HG03064 (cell line): ENCODE measurements around the gene KRTAP9-2.
"Not testable (repeated sequence)": the region's sequence is repeated elsewhere in the genome, so short reads cannot be mapped to it uniquely, and the experiment has no call there.

Experiments
- ATAC-seq: cut with Tn5 transposase; IDR thresholded peaks from one replicate; pipeline ENCODE4 v1.9.1; 2021; ENCODE audit warnings: low read depth; ENCODE audit not compliant: unreplicated experiment

KRTAP9-2 gene

DNA sequence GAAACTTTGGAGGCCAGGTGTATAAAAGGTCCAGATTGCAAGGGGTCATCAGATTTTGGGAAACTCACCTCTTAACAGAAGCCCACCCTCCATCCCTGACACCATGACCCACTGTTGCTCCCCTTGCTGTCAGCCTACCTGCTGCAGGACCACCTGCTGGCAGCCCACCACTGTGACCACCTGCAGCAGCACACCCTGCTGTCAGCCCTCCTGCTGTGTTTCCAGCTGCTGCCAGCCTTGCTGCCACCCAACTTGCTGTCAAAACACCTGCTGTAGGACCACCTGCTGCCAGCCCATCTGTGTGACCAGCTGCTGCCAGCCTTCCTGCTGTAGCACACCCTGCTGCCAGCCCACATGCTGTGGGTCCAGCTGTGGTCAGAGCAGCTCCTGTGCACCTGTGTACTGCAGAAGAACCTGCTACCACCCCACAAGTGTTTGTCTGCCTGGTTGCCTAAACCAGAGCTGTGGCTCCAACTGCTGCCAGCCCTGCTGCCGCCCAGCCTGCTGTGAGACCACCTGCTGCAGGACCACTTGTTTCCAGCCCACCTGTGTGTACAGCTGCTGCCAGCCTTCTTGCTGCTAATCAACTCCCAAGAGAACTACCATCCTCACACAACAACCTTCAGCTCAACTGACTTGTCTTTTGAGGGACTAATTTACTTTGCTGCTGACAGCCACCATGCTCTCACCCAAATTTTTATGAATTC is 6.1 kb downstream of the KRTAP9-2 start, which contains the start of gene KRTAP9-3:
KRTAP9-3 (plus strand) TSS at position 51 of the 707 bp plus-strand sequence; CDS start at position 104, 53 bp downstream.
- ATAC-seq: not testable (repeated sequence)

DNA sequence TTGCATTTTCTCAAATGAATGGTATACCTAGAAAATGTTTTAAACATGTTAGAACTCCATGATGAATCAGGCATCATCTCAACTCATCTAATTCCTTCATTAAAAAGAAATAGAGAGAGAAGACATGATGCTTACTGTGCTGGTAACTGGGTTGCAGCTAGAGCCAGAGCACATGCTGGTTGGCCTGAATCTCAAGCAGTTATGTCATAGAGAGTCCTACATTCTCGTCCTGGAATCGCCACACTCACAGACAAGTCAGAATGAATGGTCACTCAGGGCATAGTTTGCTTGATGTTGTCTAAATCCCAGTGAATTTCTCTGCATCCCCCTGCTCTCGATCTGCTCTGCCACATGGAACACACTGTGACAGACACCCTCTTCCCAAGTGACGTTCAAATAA is 10.7 kb downstream of the KRTAP9-2 start:
- ATAC-seq: not testable (repeated sequence)

DNA sequence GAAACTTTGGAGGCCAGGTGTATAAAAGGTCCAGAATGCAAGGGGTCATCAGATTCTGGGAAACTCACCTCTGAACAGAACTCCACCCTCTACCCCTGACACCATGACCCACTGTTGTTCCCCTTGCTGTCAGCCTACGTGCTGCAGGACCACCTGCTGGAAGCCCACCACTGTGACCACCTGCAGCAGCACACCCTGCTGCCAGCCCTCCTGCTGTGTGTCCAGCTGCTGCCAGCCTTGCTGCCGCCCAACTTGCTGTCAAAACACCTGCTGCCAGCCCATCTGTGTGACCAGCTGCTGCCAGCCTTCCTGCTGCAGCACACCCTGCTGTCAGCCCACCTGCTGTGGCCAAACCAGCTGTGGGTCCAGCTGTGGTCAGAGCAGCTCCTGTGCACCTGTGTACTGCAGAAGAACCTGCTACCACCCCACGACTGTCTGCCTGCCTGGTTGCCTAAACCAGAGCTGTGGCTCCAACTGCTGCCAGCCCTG is 11.5 kb downstream of the KRTAP9-2 start, which contains the start of gene KRTAP9-8:
KRTAP9-8 (plus strand) TSS at position 51 of the 489 bp plus-strand sequence; CDS start at position 104, 53 bp downstream.
- not testable (repeated sequence) for ATAC-seq

DNA sequence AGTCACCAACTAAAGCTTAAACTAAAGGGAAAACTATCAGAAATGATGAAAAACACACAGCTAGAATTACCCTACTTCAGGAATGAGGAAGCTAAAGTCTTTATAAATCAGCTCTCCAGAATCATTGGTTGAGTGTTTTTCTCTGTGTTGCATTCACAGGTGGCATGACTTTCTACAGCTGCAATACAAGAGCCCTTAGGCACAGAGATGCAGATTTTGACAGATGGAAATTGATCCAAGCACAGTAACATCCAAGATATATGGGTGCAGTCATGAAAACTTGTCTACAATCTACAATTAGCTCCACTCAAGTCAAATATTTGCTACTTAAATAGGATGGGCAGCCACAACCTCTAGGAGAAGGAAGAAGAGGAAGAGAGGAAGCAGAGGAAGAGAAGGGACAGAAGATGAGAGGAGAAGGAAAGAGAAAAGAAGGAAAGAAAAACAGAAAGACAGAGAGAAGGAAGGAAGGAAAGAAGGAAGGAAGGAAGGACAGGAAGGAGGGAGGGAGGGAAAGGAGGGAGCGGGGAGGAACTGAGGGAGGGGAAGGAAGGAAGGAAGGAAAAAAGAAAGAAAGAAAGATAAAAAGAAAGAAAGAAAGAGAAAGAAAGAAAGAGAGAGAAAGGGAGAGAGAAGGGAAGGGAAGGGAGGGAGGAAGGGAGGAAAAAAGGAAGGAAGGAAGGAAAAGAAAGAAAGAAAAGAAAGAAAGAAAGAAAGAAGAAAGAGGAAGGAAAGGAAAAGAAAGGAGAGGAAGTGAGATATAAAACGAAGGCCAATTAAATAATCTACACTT is 20.7 kb downstream of the KRTAP9-2 start:
- not testable (repeated sequence) for ATAC-seq

DNA sequence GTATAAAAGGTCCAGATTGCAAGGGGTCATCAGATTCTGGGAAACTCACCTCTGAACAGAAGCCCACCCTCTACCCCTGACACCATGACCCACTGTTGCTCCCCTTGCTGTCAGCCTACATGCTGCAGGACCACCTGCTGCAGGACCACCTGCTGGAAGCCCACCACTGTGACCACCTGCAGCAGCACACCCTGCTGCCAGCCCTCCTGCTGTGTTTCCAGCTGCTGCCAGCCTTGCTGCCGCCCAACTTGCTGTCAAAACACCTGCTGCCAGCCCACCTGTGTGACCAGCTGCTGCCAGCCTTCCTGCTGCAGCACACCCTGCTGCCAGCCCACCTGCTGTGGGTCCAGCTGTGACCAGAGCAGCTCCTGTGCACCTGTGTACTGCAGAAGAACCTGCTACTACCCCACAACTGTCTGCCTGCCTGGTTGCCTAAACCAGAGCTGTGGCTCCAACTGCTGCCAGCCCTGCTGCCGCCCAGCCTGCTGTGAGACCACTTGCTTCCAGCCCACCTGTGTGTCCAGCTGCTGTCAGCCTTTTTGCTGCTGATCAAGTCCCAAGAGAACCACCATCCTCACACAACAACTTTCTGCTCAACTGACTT is 23.3 kb downstream of the KRTAP9-2 start, which contains the start of gene KRTAP9-4:
KRTAP9-4 (plus strand) TSS at position 51 of the 604 bp plus-strand sequence; CDS start at position 85, 34 bp downstream.
- ATAC-seq: not testable (repeated sequence)

DNA sequence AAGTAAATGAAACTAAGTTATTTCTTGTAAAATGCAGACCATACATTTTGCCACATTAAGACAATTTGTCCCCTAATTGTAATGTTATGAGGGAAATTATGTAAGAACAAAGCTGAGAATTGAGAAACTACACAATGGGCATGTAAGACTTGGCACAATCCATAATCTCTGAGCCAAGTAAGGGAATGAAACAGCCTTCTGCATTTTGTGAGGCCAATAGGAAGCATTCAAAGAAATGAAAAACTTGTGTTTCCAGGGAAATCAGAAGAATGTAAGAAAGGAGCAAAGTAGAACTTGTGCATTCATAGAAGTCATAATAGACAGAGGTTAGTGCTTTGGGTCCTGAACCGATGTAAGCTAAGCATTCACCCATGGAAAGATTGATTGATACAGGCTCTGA is 24.8 kb downstream of the KRTAP9-2 start:
- no peak for ATAC-seq

DNA sequence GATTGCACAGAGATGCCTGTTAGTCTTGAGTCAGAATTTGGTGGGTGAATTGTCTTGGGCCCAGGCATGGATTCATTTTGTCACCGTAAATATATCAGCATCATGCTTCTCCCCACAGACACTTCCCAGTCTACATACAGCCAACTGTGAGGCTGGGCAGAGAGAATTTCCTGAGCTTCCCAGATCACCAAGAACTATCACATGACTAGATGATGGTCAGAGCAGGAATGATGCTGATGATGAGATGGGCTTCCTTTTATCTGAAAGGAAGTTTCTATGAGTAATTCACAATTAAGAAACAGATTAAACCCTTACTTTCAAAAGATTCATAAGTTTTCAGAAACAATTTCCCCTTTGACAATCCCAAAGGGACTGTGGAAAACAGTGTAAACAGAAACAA is 28.4 kb downstream of the KRTAP9-2 start:
- ATAC-seq: no peak

DNA sequence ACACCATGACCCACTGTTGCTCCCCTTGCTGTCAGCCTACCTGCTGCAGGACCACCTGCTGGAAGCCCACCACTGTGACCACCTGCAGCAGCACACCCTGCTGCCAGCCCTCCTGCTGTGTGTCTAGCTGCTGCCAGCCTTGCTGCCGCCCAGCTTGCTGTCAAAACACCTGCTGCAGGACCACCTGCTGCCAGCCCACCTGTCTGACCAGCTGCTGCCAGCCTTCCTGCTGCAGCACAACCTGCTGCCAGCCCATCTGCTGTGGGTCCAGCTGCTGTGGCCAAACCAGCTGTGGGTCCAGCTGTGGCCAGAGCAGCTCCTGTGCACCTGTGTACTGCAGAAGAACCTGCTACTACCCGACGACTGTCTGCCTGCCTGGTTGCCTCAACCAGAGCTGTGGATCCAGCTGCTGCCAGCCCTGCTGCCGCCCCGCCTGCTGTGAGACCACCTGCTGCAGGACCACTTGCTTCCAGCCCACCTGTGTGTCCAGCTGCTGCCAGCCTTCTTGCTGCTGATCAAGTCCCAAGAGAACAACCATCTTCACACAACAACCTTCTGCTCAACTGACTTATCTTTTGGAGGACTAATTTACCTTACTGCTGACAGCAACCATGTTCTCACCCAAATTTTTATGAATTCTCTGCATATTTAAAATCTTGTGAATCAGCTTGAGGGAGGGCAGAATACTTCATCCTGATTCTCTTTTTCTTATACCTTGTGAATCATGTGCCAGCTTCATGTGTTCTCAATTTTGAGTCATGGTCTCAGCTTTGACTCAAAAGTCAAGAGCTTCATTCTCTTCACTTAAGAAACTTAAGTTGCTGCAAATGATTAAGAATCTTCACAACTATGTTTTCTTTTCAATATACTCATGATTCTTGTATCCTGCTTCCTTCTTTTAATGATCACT is 29.2 kb downstream of the KRTAP9-2 start, which contains the start of gene KRTAP9-9:
KRTAP9-9 (plus strand) TSS at position 4 of the 910 bp plus-strand sequence.
- not testable (repeated sequence) for ATAC-seq

DNA sequence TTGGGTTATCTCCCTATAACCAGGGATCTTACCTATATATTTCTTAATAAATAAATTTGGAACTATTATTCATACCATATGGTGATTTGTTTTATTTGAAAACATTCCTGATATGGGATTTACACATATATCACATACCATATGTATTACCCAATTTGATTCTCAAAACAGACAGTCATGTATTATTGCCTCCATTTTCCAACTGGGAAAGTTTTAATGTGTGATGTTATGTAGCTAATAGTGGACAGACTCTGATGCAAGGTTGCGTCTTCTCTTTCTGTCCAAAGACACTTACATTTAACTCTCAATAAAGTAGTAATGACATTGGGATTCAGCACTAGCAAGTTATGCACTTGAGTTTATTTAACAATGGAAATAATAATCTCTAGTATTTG is 29.8 kb downstream of the KRTAP9-2 start:
- no peak for ATAC-seq

DNA sequence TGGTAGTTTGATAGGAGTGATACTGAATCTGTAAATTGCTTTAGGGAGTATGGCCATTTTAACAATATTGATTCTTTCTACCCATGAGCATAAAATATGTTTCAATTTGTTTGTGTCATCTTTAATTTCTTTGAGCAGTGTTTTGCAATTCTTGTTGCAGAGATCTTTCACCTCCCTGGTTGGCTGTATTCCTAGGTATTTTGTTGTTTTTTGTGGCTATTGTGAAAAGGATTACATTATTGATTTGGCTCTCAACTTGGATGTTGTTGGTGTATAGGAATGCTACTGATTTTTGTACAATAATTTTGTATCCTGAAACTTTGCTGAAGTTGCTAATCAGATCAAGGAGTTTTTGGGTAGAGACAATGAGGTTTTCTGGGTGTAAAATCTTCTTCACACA is 32.0 kb downstream of the KRTAP9-2 start:
- no peak for ATAC-seq

DNA sequence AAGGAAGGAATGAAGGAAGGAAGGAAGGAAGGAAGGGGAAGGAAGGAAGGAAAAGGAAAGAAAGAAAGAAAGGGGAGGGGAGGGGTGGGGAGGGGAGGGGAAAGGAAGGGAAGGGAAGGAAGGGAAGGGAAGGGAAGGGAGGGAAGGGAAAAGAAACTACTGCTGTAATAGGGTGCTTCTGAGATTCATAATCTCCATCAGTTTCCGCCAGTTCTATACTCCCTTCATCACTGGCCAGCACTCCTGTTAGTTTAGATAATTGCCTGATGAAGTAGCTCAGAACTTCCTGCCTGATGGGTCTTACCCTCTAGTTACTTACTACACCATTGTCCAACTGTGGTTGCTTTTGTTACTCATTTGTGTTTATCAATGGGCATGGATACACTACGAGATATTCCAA is 36.8 kb downstream of the KRTAP9-2 start:
- ATAC-seq: no peak

DNA sequence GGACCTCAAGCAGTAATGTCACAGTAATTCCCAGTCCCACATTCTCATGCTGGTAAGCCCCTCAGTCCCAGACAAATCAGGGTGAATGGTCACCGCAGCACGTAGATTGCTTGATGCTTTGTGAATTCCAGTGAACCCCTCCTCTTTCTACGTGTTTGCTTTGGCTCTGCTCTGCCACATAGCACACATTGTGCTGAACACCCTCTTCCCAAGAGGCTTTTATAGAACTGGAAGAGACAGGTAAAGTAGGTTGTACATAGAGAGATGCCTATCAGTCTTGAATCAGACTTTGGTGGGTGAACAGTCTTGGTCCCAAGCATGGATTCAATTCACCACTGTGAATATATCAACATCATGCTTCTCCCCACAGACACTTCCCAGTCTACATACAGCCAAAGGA is 38.2 kb downstream of the KRTAP9-2 start:
- ATAC-seq: no peak

DNA sequence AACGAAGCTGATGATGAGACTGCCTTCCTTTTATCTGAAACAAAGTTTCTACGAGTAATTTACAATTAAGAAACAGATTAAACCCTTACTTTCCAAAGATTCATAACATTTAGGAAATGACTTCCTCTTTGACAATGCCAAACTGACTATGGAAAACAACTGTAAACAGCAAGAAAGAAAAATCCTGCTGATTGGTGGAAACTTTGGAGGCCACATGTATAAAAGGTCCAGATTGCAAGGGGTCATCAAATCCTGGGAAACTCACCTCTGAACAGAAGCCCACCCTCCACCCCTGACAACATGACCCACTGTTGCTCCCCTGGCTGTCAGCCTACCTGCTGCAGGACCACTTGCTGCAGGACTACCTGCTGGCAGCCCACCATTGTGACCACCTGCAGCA is 38.6 kb downstream of the KRTAP9-2 start, which contains the start of gene KRTAP9-6:
KRTAP9-6 (plus strand) TSS at position 301 of the 400 bp plus-strand sequence; CDS start at position 301, 0 bp downstream.
- ATAC-seq: no peak

DNA sequence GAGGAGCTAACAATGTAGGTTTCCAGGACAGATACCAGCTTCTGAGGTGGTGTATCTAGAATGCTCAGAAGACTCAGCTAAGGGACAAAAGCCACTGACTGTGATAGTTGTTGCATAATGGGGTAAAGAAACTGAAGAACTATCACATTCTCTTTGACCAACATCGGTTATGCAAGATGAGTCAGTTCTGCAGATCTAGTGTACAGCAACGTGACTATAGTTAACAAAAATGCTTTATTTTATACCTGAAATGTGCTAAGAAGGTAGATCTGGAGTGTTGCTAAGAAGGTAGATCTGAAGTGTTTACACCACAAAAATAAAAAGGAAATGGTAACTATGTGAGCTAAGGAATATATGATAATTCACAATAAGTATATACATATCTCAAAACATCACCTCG is 41.3 kb downstream of the KRTAP9-2 start:
- ATAC-seq: no peak

DNA sequence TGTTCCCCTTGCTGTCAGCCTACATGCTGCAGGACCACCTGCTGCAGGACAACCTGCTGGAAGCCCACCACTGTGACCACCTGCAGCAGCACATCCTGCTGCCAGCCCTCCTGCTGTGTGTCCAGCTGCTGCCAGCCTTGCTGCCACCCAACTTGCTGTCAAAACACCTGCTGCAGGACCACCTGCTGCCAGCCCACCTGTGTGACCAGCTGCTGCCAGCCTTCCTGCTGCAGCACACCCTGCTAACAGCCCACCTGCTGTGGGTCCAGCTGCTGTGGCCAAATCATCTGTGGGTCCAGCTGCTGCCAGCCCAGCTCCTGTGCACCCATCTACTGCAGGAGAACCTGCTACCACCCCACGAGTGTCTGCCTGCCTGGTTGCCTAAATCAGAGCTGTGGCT is 44.9 kb downstream of the KRTAP9-2 start:
- not testable (repeated sequence) for ATAC-seq

DNA sequence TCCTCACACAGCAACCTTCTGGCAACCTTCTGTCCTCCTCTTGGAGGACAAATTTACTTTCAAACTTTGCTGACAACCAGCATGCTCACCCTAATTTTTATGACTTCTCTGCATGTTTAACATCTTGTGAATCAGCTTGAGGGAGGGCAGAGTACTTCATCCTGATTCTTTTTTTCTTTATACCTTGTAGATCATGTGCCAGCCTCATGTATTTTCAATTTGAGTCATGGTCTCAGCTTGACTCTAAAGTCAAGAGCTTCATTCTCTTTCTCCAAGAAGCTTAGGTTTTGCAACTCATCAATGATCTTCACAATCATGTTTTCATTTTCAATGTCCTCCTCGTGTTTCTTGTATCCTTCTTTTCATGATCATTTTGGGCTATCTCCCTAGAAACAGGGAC is 45.4 kb downstream of the KRTAP9-2 start:
- no peak for ATAC-seq

DNA sequence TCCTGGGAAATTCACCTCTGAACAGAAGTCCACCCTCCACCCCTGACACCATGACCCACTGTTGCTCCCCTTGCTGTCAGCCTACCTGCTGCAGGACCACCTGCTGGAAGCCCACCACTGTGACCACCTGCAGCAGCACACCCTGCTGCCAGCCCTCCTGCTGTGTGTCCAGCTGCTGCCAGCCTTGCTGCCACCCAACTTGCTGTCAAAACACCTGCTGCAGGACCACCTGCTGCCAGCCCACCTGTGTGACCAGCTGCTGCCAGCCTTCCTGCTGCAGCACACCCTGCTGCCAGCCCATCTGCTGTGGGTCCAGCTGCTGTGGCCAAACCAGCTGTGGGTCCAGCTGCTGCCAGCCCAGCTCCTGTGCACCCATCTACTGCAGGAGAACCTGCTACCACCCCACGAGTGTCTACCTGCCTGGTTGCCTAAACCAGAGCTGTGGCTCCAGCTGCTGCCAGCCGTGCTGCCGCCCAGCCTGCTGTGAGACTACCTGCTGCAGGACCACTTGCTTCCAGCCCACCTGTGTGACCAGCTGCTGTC is 49.3 kb downstream of the KRTAP9-2 start, which contains the start of gene KRTAP9-7:
KRTAP9-7 (plus strand) TSS at position 51 of the 543 bp plus-strand sequence; CDS start at position 51, 0 bp downstream.
- ATAC-seq: not testable (repeated sequence)
